H1 (cell line): Measurements from ENCODE around the gene INSYN1. TPM values are rescaled to one million over a fixed set of nuclear protein-coding genes. Genes with fewer than 3 reads are reported as not detected.

Experiments used
- CTCF ChIA-PET: fragments of 300-600 bp; sonication (Branson Sonifier 250); formaldehyde crosslinking; loops from one replicate; lab custom pipeline; 2021; ENCODE audit not compliant: partially characterized antibody; lab: Charles Lee
- POLR2A ChIA-PET: fragments of 300-600 bp; sonication (Branson Sonifier 250); formaldehyde crosslinking; loops from one replicate; lab custom pipeline; 2021; ENCODE audit warnings: inconsistent platforms; ENCODE audit not compliant: partially characterized antibody; lab: Charles Lee
- DNase-seq, 2 experiments: peaks; one replicate each; pipeline versions ENCODE4 v3.0.0 to v3.0.0-alpha.2; 2010 to 2022; ENCODE audit warnings: low spot score in 2 of 2, low read depth in 1 of 2, mixed read lengths in 1 of 2
- FAIRE-seq: peaks from 2 replicates; lab custom pipeline; 2011; peaks lifted over from hg19 to GRCh38; lab: Jason Lieb, UNC
- H2AFZ ChIP-seq: 2 replicates; pipeline ENCODE4 v1.8.1; 2012; ENCODE audit warnings: low read length, inconsistent platforms
- H2AK5ac ChIP-seq: 2 replicates; pipeline ENCODE4 v1.6.1; 2013; ENCODE audit warnings: low read depth, low read length
- H2BK120ac ChIP-seq: replicated peaks from 2 replicates; pipeline ENCODE3; 2013; ENCODE audit warnings: low read depth, low read length, inconsistent platforms
- H2BK12ac ChIP-seq: 2 replicates; pipeline ENCODE4 v1.6.1; 2013; ENCODE audit warnings: low read depth, low read length
- H2BK15ac ChIP-seq: 2 replicates; pipeline ENCODE4 v1.6.1; 2013; ENCODE audit warnings: low read length
- H2BK20ac ChIP-seq: 2 replicates; pipeline ENCODE4 v1.6.1; 2013; ENCODE audit warnings: low read length
- H2BK5ac ChIP-seq: 2 replicates; pipeline ENCODE4 v1.6.1; 2013; ENCODE audit warnings: low read depth, low read length
- H3K14ac ChIP-seq: 2 replicates; pipeline ENCODE4 v1.6.1; 2013; ENCODE audit warnings: inconsistent platforms; ENCODE audit not compliant: insufficient read length
- H3K18ac ChIP-seq: 2 replicates; pipeline ENCODE4 v1.6.1; 2013; ENCODE audit warnings: low read length; ENCODE audit errors: extremely low read depth
- H3K23ac ChIP-seq: 2 replicates; pipeline ENCODE4 v1.6.1; 2013; ENCODE audit warnings: inconsistent platforms; ENCODE audit not compliant: insufficient read length
- H3K23me2 ChIP-seq: 2 replicates; pipeline ENCODE4 v1.6.1; 2013; ENCODE audit warnings: low read depth, low read length
- H3K27ac ChIP-seq: 2 replicates; pipeline ENCODE4 v1.6.1; 2011; ENCODE audit warnings: low read depth, low read length, inconsistent platforms
- H3K27me3 ChIP-seq, 4 experiments: replicated peaks in 1 of 4; 1 replicate in 1 of 4; 2 replicates in 3 of 4; pipeline versions ENCODE4 v1.6.1 to v1.8.1; 2011 to 2013; ENCODE audit warnings: low read length in 3 of 4, mild to moderate bottlenecking in 3 of 4, inconsistent platforms in 2 of 4, mixed read lengths in 2 of 4, moderate library complexity in 1 of 4; ENCODE audit not compliant: control insufficient read depth in 3 of 4, insufficient read depth in 3 of 4; ENCODE audit errors: extremely low read depth in 1 of 4
- H3K36me3 ChIP-seq, 4 experiments: 2 replicates each; pipeline versions ENCODE4 v1.6.1 to v1.8.1; 2011 to 2013; ENCODE audit warnings: mild to moderate bottlenecking in 4 of 4, low read length in 3 of 4, moderate library complexity in 2 of 4, control low read depth in 1 of 4, inconsistent platforms in 1 of 4; ENCODE audit not compliant: insufficient read depth in 4 of 4, control insufficient read depth in 2 of 4
- H3K4ac ChIP-seq: replicated peaks from 2 replicates; pipeline ENCODE3; 2013; ENCODE audit warnings: low read length, low read depth, mixed read lengths, inconsistent platforms; ENCODE audit not compliant: insufficient read length
- H3K4me1 ChIP-seq, 4 experiments: replicated peaks in 1 of 4; 1 replicate in 1 of 4; 2 replicates in 3 of 4; pipeline versions ENCODE4 v1.6.1 to v1.8.1; 2011 to 2013; ENCODE audit warnings: low read length in 3 of 4, inconsistent platforms in 2 of 4, mixed read lengths in 1 of 4; ENCODE audit not compliant: insufficient read depth in 4 of 4, control insufficient read depth in 3 of 4
- H3K4me2 ChIP-seq, 2 experiments: 2 replicates each; pipeline versions ENCODE4 v1.6.1 to v1.8.1; 2011 to 2013; ENCODE audit warnings: low read depth in 2 of 2, low read length in 2 of 2, control low read depth in 1 of 2, inconsistent platforms in 1 of 2, mild to moderate bottlenecking in 1 of 2; ENCODE audit not compliant: insufficient read depth in 1 of 2
- H3K4me3 ChIP-seq, 4 experiments: fragments of 200-600, 300-600 bp in 1 of 4; sonication (generic), shearing (Covaris generic), sonication (Bioruptor Twin) in 1 of 4; 2 replicates each; pipeline versions ENCODE4 v1.5.1 to v1.8.1; 2011 to 2016; ENCODE audit warnings: low read length in 4 of 4, low read depth in 3 of 4, control low read depth in 2 of 4, inconsistent platforms in 2 of 4, mild to moderate bottlenecking in 2 of 4, mixed read lengths in 1 of 4, moderate library complexity in 1 of 4; ENCODE audit not compliant: insufficient read depth in 2 of 4; ENCODE audit errors: extremely low read depth in 1 of 4
- H3K56ac ChIP-seq: replicated peaks from 2 replicates; pipeline ENCODE3; 2013; ENCODE audit warnings: low read depth, mild to moderate bottlenecking, mixed read lengths, low read length, inconsistent platforms; ENCODE audit not compliant: insufficient read length
- H3K79me1 ChIP-seq: 2 replicates; pipeline ENCODE4 v1.6.1; 2013; ENCODE audit warnings: low read depth, low read length, control low read depth
- H3K79me2 ChIP-seq, 2 experiments: 2 replicates each; pipeline versions ENCODE4 v1.6.1 to v1.8.1; 2012 to 2013; ENCODE audit warnings: low read length in 2 of 2, mild to moderate bottlenecking in 2 of 2, inconsistent platforms in 1 of 2; ENCODE audit not compliant: insufficient read depth in 2 of 2, control insufficient read depth in 1 of 2
- H3K9ac ChIP-seq, 4 experiments: replicated peaks in 1 of 4; 1 replicate in 1 of 4; 2 replicates in 3 of 4; pipeline versions ENCODE4 v1.6.1 to v1.8.1; 2011 to 2013; ENCODE audit warnings: low read depth in 3 of 4, low read length in 3 of 4, control low read depth in 2 of 4, mild to moderate bottlenecking in 2 of 4, moderate library complexity in 2 of 4, inconsistent platforms in 1 of 4; ENCODE audit errors: extremely low read depth in 1 of 4
- H3K9me3 ChIP-seq, 2 experiments: 2 replicates each; pipeline versions ENCODE4 v1.6.1 to v1.8.1; 2012 to 2013; ENCODE audit warnings: mild to moderate bottlenecking in 2 of 2, moderate library complexity in 2 of 2, control low read depth in 1 of 2, inconsistent platforms in 1 of 2, low read depth in 1 of 2, low read length in 1 of 2, mixed read lengths in 1 of 2; ENCODE audit not compliant: insufficient read depth in 2 of 2
- H4K20me1 ChIP-seq, 2 experiments: replicated peaks in 1 of 2; 2 replicates each; pipeline versions ENCODE3 to v1.8.1; 2011 to 2013; ENCODE audit warnings: inconsistent platforms in 2 of 2, low read length in 2 of 2, mild to moderate bottlenecking in 1 of 2; ENCODE audit not compliant: insufficient read depth in 2 of 2, control insufficient read depth in 1 of 2
- H4K5ac ChIP-seq: 2 replicates; pipeline ENCODE4 v1.6.1; 2013; ENCODE audit warnings: low read length, low read depth, mixed read lengths, inconsistent platforms; ENCODE audit not compliant: insufficient read length
- H4K8ac ChIP-seq: 2 replicates; pipeline ENCODE4 v1.8.0; 2013; ENCODE audit warnings: mild to moderate bottlenecking, moderate library complexity, low read length, inconsistent platforms; ENCODE audit not compliant: insufficient read depth; ENCODE audit errors: extremely low read depth
- H4K91ac ChIP-seq: replicated peaks from 2 replicates; pipeline ENCODE3; 2013; ENCODE audit warnings: low read length, mixed read lengths, inconsistent platforms; ENCODE audit not compliant: insufficient read length
- CHD1 ChIP-seq: IDR thresholded peaks from 2 replicates; pipeline ENCODE4 v1.6.1; 2012; ENCODE audit warnings: low read depth, low read length, improper control_type of control experiment
- CHD2 ChIP-seq: IDR thresholded peaks from 2 replicates; pipeline ENCODE4 v1.6.1; 2012; ENCODE audit warnings: low read length, improper control_type of control experiment
- E2F6 ChIP-seq: IDR thresholded peaks from 2 replicates; pipeline ENCODE4 v1.6.1; 2012; ENCODE audit warnings: inconsistent platforms
- GABPA ChIP-seq: IDR thresholded peaks from 2 replicates; pipeline ENCODE4 v1.6.1; 2011; ENCODE audit warnings: mild to moderate bottlenecking, low read length, moderate library complexity, borderline replicate concordance; ENCODE audit not compliant: insufficient read depth
- HDAC6 ChIP-seq: IDR thresholded peaks from one replicate; pipeline ENCODE4 v1.7.1; 2012; ENCODE audit warnings: low read depth, mild to moderate bottlenecking, inconsistent platforms, low read length, moderate library complexity
- JUND ChIP-seq: IDR thresholded peaks from 2 replicates; pipeline ENCODE4 v1.6.1; 2011; ENCODE audit warnings: mild to moderate bottlenecking, improper control_type of control experiment, low read length
- NANOG ChIP-seq: IDR thresholded peaks from 2 replicates; pipeline ENCODE4 v1.6.1; 2011; ENCODE audit warnings: low read length, low read depth, mild to moderate bottlenecking, inconsistent platforms; ENCODE audit not compliant: insufficient read depth, poor library complexity, severe bottlenecking
- POLR2A ChIP-seq, 2 experiments: IDR thresholded peaks; 1 replicate in 1 of 2; 2 replicates in 1 of 2; pipeline ENCODE4 v1.6.1; 2011; ENCODE audit warnings: low read depth in 2 of 2, low read length in 2 of 2, mild to moderate bottlenecking in 2 of 2; ENCODE audit errors: control extremely low read depth in 1 of 2
- RFX5 ChIP-seq: IDR thresholded peaks from 2 replicates; pipeline ENCODE4 v1.6.1; 2011; ENCODE audit warnings: low read depth, low read length, improper control_type of control experiment, borderline replicate concordance
- RXRA ChIP-seq: IDR thresholded peaks from 2 replicates; pipeline ENCODE4 v1.6.1; 2011; ENCODE audit warnings: low read depth, mild to moderate bottlenecking, low read length, moderate library complexity; ENCODE audit not compliant: insufficient read depth
- SUZ12 ChIP-seq: fragments of 200-600 bp; sonication (generic); IDR thresholded peaks from 2 replicates; pipeline ENCODE4 v1.6.1; 2012; ENCODE audit warnings: mild to moderate bottlenecking, inconsistent platforms, low read length, moderate library complexity, mixed read lengths
- YY1 ChIP-seq: IDR thresholded peaks from 2 replicates; pipeline ENCODE4 v1.6.1; 2011; ENCODE audit warnings: low read depth, mild to moderate bottlenecking, low read length
- WGBS, 2 experiments: shearing (Covaris generic) in 1 of 2; methylation state at CpG; one replicate each; pipeline versions ENCODE4 v1.1.6 to v1.1.7; 2013 to 2015; ENCODE audit warnings: low lambda C conversion rate in 2 of 2, mixed read lengths in 2 of 2, inconsistent platforms in 1 of 2, low coverage in 1 of 2, missing lambda C conversion rate in 1 of 2; ENCODE audit not compliant: insufficient replicate concordance in 2 of 2, insufficient coverage in 1 of 2, insufficient read length in 1 of 2; ENCODE audit errors: extremely low coverage in 1 of 2, missing lambda C conversion rate in 1 of 2; 5-methylcytosine and 5-hydroxymethylcytosine counted together
- polyA plus RNA-seq, 7 experiments: library from polyadenylated mRNA; depleted of rRNA in 3 of 7; stranded (reverse) in 5 of 7; unstranded in 2 of 7; fragments of >200 nt in 5 of 7; fragments of 200-250 nt in 2 of 7; gene quantifications; 1 replicate in 5 of 7; 2 replicates in 1 of 7; 4 replicates in 1 of 7; pipeline versions ENCODE4 v1.2.1 to v1.2.3, GENCODE V29; 2011 to 2013; ENCODE audit warnings: missing spikeins in 2 of 7, mixed read lengths in 2 of 7
- total RNA-seq: library from RNA; stranded (reverse); fragmentation: NEBNext Ultra II Directional; extraction: Animal tissue kit (Norgen Biotek cat#: 25700); gene quantifications from 2 replicates; pipeline ENCODE4 v1.2.1, GENCODE V29; 2021

INSYN1 gene
- total and polyA plus RNA-seq, 2 of the 8 experiments (the other 6 are each of a cell fraction or from before 2014, with no cell fraction given), result 7.2 to 10.2 TPM

- H2BK20ac ChIP-seq, result no peak overlapping the region
- no peak overlapping the region for H2BK12ac ChIP-seq
- no peak overlapping the region for H2AK5ac ChIP-seq
- no peak overlapping the region for H4K91ac ChIP-seq
- H3K4ac ChIP-seq, result no peak overlapping the region
- H3K79me2 ChIP-seq, result no peaks in the 10 kb centered on the region
- peaks cover 10 to 46% (median 43%) of the 10 kb centered on the region in 4 experiments for H3K36me3 ChIP-seq
- no peak overlapping the region for H3K14ac ChIP-seq
- no peak overlapping the region for H3K4me3 ChIP-seq
- no peak overlapping the region for H2BK5ac ChIP-seq
- 90% methylated on average over 4 of the region's 4 CpGs; no CpG with 5 or more reads in 1 of the 2 experiments for WGBS, 2 experiments
- POLR2A ChIA-PET, result interaction anchor here (0.8 kb wide), 1 partner anchor 12 kb away, joined by 3 read pairs; no protein-coding TSS in a partner anchor
- no peak overlapping the region for H4K5ac ChIP-seq
- H2BK15ac ChIP-seq, result no peak overlapping the region
- no peaks in the 10 kb centered on the region for H3K27me3 ChIP-seq
- no peak overlapping the region for H4K8ac ChIP-seq
- no peak for FAIRE-seq
- CTCF ChIA-PET, result interaction anchor here (0.8 to 14.7 kb wide), 22 partner anchors 10 to 199 kb away, joined by 3 to 187 read pairs (median 4); partner anchors contain the start of gene CD276
- no peaks in the 10 kb centered on the region for H3K9me3 ChIP-seq
- no peak overlapping the region for H2BK120ac ChIP-seq
- DNase-seq, result no peak
- H3K18ac ChIP-seq, result no peak overlapping the region
- H3K4me2 ChIP-seq, result no peak overlapping the region
- no peak overlapping the region for H3K9ac ChIP-seq
- H3K56ac ChIP-seq, result no peak overlapping the region
- H3K79me1 ChIP-seq, result no peaks in the 10 kb centered on the region
- H3K4me1 ChIP-seq, result no peaks in the 10 kb centered on the region
- H3K23me2 ChIP-seq, result peaks cover 2% of the 10 kb centered on the region; the same call in 1 of the 2 replicates
- no peak overlapping the region for H3K27ac ChIP-seq
- no peak overlapping the region for H2AFZ ChIP-seq
- H3K23ac ChIP-seq, result no peak overlapping the region
- peaks cover 3 to 18% of the 10 kb centered on the region in 2 experiments for H4K20me1 ChIP-seq
- TF ChIP-seq CHD1, result no peak
- TF ChIP-seq SUZ12, result no peak
- TF ChIP-seq E2F6, result no peak
- no peak for TF ChIP-seq RXRA
- no peak for TF ChIP-seq HDAC6
- TF ChIP-seq JUND, result no peak
- TF ChIP-seq GABPA, result no peak
- no peak for TF ChIP-seq YY1
- no peak for TF ChIP-seq POLR2A (IDR thresholded peaks at IDR 0.05; ENCODE audit: control extremely low read depth in 1 of 2, low read depth in 2 of 2, low read length in 2 of 2)
- TF ChIP-seq NANOG, result no peak
- TF ChIP-seq CHD2, result no peak
- no peak for TF ChIP-seq RFX5
Measured at GRCh38 chr15:73711526-73711925, 41.6 kb downstream of the INSYN1 start.
